Erythroblast (primary cell): ENCODE results near the gene PNPLA5.

ENCODE experiments used
- GATA1 ChIP-seq: IDR thresholded peaks from 2 replicates; pipeline ENCODE4 v1.6.1; 2011; ENCODE audit warnings: low read depth, mild to moderate bottlenecking, control low read depth, low read length, moderate library complexity
- POLR2A ChIP-seq: IDR thresholded peaks from 2 replicates; pipeline ENCODE4 v1.6.1; 2011; ENCODE audit warnings: mild to moderate bottlenecking, low read length

GRCh38 chr22:43881091-43882061 lies 10.4 kb downstream of the PNPLA5 start:
- TF ChIP-seq POLR2A (no peak), GATA1 (no peak)
